DMS79 (cell line): Measurements from ENCODE around the gene CNPY4.

Experiments used
- DNase-seq: peaks from one replicate; lab custom pipeline; 2025; lab: John Stamatoyannopoulos, UW

The CNPY4 gene

DNA sequence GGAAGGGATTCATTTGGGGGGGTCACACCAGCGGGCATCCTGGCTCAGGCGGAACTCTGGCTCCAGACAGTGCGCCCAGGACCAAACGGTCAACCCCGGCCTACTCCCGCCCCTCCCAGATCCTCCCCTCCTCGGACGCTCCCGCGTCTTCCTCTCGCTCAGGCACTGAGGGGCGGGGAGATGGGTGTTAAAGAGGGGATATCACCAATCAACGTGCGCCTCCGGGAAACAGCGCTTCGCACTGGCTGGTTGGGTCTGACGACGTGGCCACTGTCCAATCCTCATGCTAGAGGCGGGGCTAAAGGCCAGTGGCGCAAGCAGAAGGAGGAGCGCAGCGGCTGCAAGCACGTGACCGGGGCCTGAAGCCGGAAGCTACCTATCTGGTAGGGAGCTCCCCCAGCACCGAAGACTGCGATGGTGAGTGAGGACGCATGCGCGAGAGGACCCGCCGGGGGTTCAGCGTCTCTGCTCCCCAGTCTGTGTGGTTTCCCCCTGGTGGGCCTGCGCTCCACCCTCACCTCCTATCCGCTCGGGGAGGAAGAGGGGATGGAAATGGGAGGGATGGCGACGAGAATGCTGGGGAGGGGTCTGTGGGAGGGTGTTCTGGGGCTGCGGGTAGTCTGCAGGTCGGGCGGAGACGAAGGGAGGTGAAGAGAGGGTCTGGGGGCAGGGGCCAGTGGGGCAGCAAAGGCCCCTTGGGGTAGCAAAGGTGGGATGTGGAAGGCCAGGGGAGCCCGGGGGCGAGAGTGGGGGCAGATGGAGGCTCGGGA is 29.3 kb downstream of the CNPY4 start, which contains the start of gene LAMTOR4:
LAMTOR4 (plus strand) TSS at position 360 of the 770 bp plus-strand sequence; CDS start at position 415, 55 bp downstream.
- peak; percentile 97 for DNase-seq

GRCh38 chr7:100152404-100152803 is 33.0 kb downstream of the CNPY4 start:
- DNase-seq = no peak

- DNase-seq = no peak
Observed at GRCh38 chr7:100152937-100153666, 33.7 kb downstream of the CNPY4 start.

GRCh38 chr7:100153708-100154535 is 34.5 kb downstream of the CNPY4 start:
- no peak for DNase-seq

- DNase-seq = no peak
Observed at GRCh38 chr7:100154651-100155491, 35.4 kb downstream of the CNPY4 start.

GRCh38 chr7:100155553-100156317 is 36.3 kb downstream of the CNPY4 start:
- no peak for DNase-seq

DNA sequence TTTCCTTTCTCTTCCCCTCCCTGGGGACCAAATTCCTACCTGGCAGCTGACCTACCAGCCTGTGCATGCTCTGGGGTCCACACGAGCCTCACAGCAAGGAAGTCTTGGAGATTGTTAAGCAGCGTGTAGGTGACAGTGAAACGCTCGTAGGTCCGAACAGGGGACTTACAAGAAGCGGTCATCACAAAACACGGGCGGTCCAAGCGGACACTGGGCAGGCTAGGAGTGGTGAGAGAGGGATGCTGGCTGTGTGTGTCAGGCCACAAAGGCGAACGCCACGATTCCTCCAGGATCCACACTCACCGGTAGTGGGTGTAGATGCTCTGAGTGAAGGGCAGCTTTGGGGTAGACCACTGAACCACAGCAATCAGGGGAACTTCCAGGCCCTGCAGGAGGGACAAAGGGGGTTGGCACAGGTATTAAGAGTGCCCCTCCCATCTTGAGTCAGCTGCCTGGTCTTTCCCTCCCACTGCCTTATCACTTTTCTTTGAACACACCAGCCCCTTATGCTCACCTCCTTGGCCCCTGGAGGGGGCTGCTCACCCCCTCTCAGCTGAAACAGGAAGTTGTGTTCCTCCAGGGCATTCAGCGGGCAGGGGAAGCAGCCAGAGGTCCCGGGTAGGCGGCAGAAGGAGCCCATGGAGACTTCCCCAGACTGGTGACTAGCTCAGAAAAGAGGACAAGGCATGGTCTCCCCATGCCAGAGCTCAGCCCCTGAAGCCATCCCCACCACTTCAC is 37.1 kb downstream of the CNPY4 start:
- DNase-seq = no peak

DNA sequence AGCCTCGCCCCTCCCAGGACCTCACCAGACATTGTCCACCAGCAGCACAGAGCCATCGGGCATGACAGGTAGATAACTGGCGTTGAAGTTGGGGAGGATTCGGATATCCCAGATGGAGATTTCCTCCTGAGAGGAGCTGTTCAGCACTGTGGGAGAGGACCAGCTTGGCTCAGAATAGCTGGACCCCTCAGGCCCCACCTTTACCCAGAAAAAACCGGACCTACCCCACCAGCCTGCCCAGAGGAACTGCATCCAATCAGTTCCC is 37.6 kb downstream of the CNPY4 start:
- no peak for DNase-seq

- DNase-seq = peak; percentile 6
Observed at GRCh38 chr7:100157334-100158228, 38.1 kb downstream of the CNPY4 start.

GRCh38 chr7:100158229-100159098 is 39.0 kb downstream of the CNPY4 start, which contains the start of gene TRAPPC14:
Gene TRAPPC14, minus strand, starts transcription at chr7:100158723. Its CDS starts 224 bp downstream, at chr7:100158499.
- DNase-seq = peak; percentile 62

DNA sequence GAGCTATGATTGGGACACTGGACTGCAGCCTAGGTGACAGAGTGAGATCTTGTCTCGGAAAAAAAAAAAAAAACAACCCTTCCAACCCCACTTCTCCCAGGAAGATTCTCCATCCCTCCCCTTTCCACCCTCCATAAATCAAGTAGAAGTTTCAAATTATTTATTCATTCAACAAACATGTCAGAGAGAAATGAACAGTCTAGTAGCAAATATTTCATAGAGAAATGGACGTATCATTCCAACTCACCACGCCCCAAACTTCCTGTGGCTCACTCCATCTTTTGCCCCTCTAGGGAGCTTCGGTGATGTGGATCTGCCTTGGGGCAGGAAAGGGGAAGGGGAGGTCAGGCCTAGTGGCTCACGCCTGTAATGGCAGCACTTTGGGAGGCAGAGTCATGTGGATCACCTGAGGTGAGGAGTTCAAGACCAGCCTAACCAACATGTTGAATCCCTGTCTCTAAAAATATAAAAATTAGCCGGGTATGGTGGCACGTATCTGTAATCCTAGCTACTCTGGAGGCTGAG is 39.7 kb downstream of the CNPY4 start:
- no peak for DNase-seq

DNA sequence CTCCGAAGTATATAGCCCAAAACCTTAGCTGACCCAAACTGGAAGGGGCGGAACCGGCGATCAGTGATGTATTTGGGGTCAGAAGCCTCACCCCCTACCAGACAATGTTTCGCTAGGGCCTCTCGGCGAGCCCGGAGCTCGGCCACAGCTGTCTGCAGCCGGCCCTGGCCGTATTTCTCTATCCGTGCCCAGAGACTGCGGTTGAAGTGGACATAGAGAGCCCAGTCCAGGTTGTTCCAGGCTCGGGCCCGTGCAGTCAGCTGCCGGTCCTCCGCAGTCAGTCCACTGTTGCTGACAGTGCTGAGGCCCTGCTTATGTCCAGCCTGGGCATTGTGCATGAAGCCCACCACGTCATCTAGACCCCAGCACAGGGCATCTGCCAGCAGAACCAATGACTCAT is 40.6 kb downstream of the CNPY4 start:
- DNase-seq = no peak

DNA sequence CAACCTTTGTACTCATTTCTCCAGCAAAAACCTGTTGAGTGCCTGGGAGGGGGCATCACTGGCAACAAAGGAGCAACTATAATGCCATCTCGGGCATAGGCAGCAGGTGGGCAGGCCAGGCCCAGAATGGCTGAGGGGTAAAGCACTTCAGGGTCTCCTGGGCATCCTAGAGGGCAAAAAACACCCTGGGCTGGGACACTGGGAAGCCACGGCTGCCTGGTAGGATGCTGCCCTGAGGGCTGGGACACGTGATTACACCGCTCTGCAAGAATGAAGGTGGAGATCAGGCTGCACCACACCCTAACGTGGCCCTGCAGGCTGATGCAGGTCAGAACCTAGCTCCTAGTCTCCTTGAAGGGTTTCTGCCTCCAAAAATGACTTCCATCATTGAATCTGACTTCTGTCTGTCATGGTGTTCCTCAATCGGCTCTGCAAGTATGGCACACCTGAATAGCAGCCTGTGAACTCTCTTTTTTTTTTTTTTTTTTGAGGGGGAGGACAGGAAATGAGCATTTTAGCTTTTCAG is 43.6 kb downstream of the CNPY4 start:
- DNase-seq = peak; percentile 10

- no peak for DNase-seq
Observed at GRCh38 chr7:100163871-100164270, 44.4 kb downstream of the CNPY4 start.

DNA sequence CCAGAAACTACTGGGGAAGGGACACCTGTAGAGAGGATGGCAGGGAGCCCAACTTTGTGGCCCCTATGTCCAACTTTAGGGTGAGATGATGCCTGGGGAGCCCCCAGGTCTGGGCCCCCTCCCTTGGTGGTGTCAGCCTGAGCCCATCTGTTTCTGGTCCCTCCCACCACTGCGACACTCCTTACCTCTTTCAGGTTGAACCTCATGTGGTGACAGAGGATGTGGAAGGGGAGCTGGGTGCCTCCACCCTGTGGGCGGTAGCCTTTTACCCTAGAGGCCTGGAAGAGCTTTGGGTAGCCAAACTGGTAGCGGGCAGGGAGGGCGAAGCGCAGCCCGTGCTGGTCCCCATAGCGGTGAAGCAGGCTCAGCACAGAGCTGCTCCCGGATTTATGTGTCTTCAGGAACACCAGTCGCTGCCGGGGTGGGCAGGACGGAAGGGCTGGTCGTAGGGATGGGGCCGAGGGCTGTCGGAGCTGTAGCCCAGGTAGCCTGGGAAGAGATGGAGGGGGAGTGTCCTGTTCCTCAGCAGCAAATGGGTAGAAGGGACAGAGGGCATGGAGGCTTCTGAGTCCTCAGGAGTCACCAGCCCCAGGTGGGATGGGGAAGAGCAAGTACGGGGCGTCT is 47.0 kb downstream of the CNPY4 start:
- DNase-seq = no peak

DNA sequence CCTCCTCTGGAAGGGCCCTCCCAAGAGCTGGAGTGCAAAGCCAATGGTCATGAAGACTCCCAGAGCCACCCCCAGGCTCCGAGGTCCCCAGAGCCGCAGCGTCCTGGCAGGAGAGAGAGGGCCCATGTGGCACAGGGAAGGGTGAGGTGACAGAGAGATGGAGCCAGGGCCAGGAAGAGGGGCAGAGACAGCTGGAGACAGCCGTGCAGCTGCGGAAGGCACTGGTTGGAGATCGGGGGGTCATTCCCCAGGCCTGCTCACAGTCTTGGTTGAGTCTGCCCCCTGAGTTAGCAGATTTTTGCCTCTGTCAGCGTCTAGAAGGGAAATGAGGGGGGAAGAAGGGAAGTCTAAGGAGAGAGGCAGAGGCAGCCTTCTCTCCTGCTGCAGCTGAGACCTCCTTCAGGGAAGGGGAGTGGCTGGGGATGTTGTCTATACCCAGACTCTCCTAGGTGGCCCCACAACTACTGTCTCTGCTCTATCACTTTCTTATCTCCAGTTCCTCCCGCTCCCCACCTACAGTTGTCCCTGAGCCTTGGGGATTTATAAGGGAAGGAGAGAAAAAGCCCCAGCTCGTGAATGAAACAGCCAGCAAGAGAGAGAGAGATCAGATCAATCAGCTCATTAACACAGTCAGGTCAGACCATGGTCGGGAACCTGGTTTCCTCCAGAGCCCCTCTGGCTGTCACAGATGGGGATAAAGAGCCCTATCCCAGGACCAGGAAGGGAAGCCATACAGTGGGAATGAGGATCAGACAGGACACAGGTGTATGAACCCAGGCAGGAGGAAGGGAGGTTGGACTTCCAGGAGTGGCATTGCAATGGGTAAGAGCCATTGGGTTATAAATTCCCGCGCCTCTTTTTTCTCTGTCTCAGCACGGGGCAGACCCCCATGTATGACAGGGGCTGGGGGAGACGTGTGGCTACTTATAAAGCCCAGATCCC is 47.8 kb downstream of the CNPY4 start:
- DNase-seq = no peak
